MM.1S (cell line): ENCODE data around the gene METTL16.

Experiments
- DNase-seq: peaks from one replicate; pipeline ENCODE4 v3.0.0-alpha.2; 2015
- H2AFZ ChIP-seq: fragments of 300-600 bp; sonication (generic); 2 replicates; pipeline ENCODE4 v1.6.0; 2016; ENCODE audit warnings: antibody characterized with exemption, low read length
- H3F3A ChIP-seq: fragments of 300-600 bp; sonication (generic); 2 replicates; pipeline ENCODE4 v1.6.1; 2016; ENCODE audit warnings: mild to moderate bottlenecking, antibody characterized with exemption, low read length, moderate library complexity, mixed read lengths; ENCODE audit not compliant: insufficient read depth
- H3K27ac ChIP-seq: fragments of 300-600 bp; sonication (generic); 2 replicates; pipeline ENCODE4 v1.5.1; 2016; ENCODE audit warnings: mild to moderate bottlenecking, low read length
- H3K27me3 ChIP-seq: fragments of 300-600 bp; sonication (generic); replicated peaks from 2 replicates; pipeline ENCODE4 v1.6.0; 2016; ENCODE audit warnings: low read length; ENCODE audit not compliant: insufficient read depth
- H3K36me3 ChIP-seq: fragments of 300-600 bp; sonication (generic); replicated peaks from 2 replicates; pipeline ENCODE4 v1.6.1; 2016; ENCODE audit warnings: mild to moderate bottlenecking, low read length, mixed read lengths; ENCODE audit not compliant: insufficient read depth
- H3K4me1 ChIP-seq: fragments of 300-600 bp; sonication (generic); 2 replicates; pipeline ENCODE4 v1.6.1; 2016; ENCODE audit warnings: low read length, mixed read lengths
- H3K4me2 ChIP-seq: fragments of 300-600 bp; sonication (generic); 2 replicates; pipeline ENCODE4 v1.6.0; 2016; ENCODE audit warnings: low read depth, low read length
- H3K4me3 ChIP-seq: fragments of 300-600 bp; sonication (generic); 2 replicates; pipeline ENCODE4 v1.5.1; 2016; ENCODE audit warnings: low read length, mixed read lengths
- H3K79me2 ChIP-seq: fragments of 300-600 bp; sonication (generic); 2 replicates; pipeline ENCODE4 v1.6.1; 2016; ENCODE audit warnings: mixed run types, low read length, mixed read lengths
- H3K9ac ChIP-seq: fragments of 300-600 bp; sonication (generic); 2 replicates; pipeline ENCODE4 v1.6.1; 2016; ENCODE audit warnings: low read length, mixed read lengths
- H3K9me2 ChIP-seq: fragments of 300-600 bp; sonication (generic); replicated peaks from 2 replicates; pipeline ENCODE4 v1.6.1; 2016; ENCODE audit warnings: mild to moderate bottlenecking, low read length, mixed read lengths; ENCODE audit not compliant: insufficient read depth
- H3K9me3 ChIP-seq: fragments of 300-600 bp; sonication (generic); replicated peaks from 2 replicates; pipeline ENCODE4 v1.6.1; 2016; ENCODE audit warnings: mild to moderate bottlenecking, low read length, mixed read lengths; ENCODE audit not compliant: insufficient read depth
- H4K20me1 ChIP-seq: fragments of 300-600 bp; sonication (generic); 2 replicates; pipeline ENCODE4 v1.6.1; 2016; ENCODE audit warnings: mild to moderate bottlenecking, low read length, moderate library complexity, mixed read lengths; ENCODE audit not compliant: insufficient read depth
- CTCF ChIP-seq: fragments of 300-600 bp; sonication (generic); IDR thresholded peaks from 2 replicates; pipeline ENCODE4 v1.5.1; 2016; ENCODE audit warnings: antibody characterized with exemption, low read length, mixed read lengths
- EZH2 ChIP-seq: fragments of 300-600 bp; sonication (generic); optimal IDR thresholded peaks from 2 replicates; pipeline ENCODE3; 2017; ENCODE audit warnings: low read depth, mild to moderate bottlenecking, antibody characterized with exemption, low read length, mixed read lengths
- EZH2phosphoT487 ChIP-seq: fragments of 300-600 bp; sonication (generic); IDR thresholded peaks from 2 replicates; pipeline ENCODE4 v1.6.1; 2018; ENCODE audit warnings: antibody characterized with exemption, low read length

METTL16 gene

GRCh38 chr17:2420176-2420575 is 91.5 kb downstream of the METTL16 start:
- no peaks in the 10 kb centered on the region for H3K9me3 ChIP-seq
- 0 out of 2 replicates have a peak, but pooled peaks cover 5% of the 10 kb centered on the region for H3K36me3 ChIP-seq
- H3K9ac ChIP-seq: no peak overlapping the region
- no peak overlapping the region for H3K27ac ChIP-seq
- TF ChIP-seq EZH2 (no peak), EZH2phosphoT487 (no peak), CTCF (no peak)
- no peak overlapping the region for H3K4me3 ChIP-seq
- H3K9me2 ChIP-seq: no peaks in the 10 kb centered on the region
- no peaks in the 10 kb centered on the region for H3K27me3 ChIP-seq
- no peaks in the 10 kb centered on the region for H3K4me1 ChIP-seq
- no peaks in the 10 kb centered on the region for H4K20me1 ChIP-seq
- H3F3A ChIP-seq: peaks cover 5% of the 10 kb centered on the region; the same call in 1 of the 2 replicates
- DNase-seq: no peak
- H2AFZ ChIP-seq: no peak overlapping the region
- 0 out of 2 replicates have a peak, but pooled peaks cover under 1% of the 10 kb centered on the region for H3K79me2 ChIP-seq
- H3K4me2 ChIP-seq: no peak overlapping the region

GRCh38 chr17:2419486-2419885 is 92.2 kb downstream of the METTL16 start:
- Histone ChIP-seq H3K27me3 (no peaks in the 10 kb centered on the region), H3K4me3 (no peak overlapping the region), H3K36me3 (0 out of 2 replicates have a peak, but pooled peaks cover 5% of the 10 kb centered on the region), H3K4me1 (no peaks in the 10 kb centered on the region), H3K4me2 (no peak overlapping the region), H3K79me2 (0 out of 2 replicates have a peak, but pooled peaks cover 2% of the 10 kb centered on the region), H4K20me1 (no peaks in the 10 kb centered on the region), H3K9me2 (no peaks in the 10 kb centered on the region), H3K9me3 (no peaks in the 10 kb centered on the region), H2AFZ (no peak overlapping the region), H3K27ac (no peak overlapping the region), H3K9ac (no peak overlapping the region), H3F3A (peaks cover 5% of the 10 kb centered on the region; the same call in 1 of the 2 replicates)
- TF ChIP-seq CTCF (no peak), EZH2 (no peak), EZH2phosphoT487 (no peak)
- no peak for DNase-seq

- Histone ChIP-seq H3K4me2 (no peak overlapping the region), H3K4me3 (no peak overlapping the region), H3K36me3 (peaks cover 5% of the 10 kb centered on the region; the same call in 1 of the 2 replicates), H3K27ac (no peak overlapping the region), H2AFZ (no peak overlapping the region), H3K79me2 (0 out of 2 replicates have a peak, but pooled peaks cover 2% of the 10 kb centered on the region), H3F3A (peaks cover 5% of the 10 kb centered on the region; the same call in 1 of the 2 replicates), H3K9me2 (no peaks in the 10 kb centered on the region), H3K9ac (no peak overlapping the region), H3K9me3 (no peaks in the 10 kb centered on the region), H4K20me1 (no peaks in the 10 kb centered on the region; the same call in 1 of the 2 replicates), H3K4me1 (no peaks in the 10 kb centered on the region), H3K27me3 (no peaks in the 10 kb centered on the region)
- TF ChIP-seq CTCF (no peak), EZH2 (no peak), EZH2phosphoT487 (no peak)
- no peak for DNase-seq
These were observed 93.1 kb downstream of the METTL16 start for GRCh38 chr17:2418572-2418971.
